Measurements from ENCODE around the gene ZNF593. TPM values are rescaled to one million over a fixed set of nuclear protein-coding genes. Genes with fewer than 3 reads are reported as not detected.

Gene ZNF593
- total RNA-seq, 1 donor from 2014 or later, result 80.4 TPM

DNA sequence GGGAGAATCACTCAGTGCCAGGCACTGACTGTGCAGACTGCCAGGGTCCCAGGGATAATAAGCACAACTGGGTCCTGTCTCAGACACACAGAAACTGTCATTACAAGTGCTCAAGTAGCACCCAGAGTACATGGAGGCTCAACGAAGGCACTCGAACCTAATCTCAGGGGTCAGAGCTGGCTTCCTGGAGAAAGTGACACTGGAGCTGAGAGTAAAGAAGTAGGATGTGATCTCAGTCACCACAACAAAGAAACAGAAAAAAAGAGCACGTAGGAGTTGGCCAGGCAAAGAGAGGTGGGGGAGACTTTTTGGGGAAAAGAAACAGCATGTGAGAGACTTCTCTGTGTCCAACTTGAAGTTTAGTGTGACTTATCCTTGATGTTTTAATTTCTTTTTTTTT is 22.0 kb downstream of the ZNF593 start:
- TF ChIP-seq, protein P1, sequence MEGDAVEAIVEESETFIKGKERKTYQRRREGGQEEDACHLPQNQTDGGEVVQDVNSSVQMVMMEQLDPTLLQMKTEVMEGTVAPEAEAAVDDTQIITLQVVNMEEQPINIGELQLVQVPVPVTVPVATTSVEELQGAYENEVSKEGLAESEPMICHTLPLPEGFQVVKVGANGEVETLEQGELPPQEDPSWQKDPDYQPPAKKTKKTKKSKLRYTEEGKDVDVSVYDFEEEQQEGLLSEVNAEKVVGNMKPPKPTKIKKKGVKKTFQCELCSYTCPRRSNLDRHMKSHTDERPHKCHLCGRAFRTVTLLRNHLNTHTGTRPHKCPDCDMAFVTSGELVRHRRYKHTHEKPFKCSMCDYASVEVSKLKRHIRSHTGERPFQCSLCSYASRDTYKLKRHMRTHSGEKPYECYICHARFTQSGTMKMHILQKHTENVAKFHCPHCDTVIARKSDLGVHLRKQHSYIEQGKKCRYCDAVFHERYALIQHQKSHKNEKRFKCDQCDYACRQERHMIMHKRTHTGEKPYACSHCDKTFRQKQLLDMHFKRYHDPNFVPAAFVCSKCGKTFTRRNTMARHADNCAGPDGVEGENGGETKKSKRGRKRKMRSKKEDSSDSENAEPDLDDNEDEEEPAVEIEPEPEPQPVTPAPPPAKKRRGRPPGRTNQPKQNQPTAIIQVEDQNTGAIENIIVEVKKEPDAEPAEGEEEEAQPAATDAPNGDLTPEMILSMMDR (conservative IDR thresholded peaks at IDR 0.05; ENCODE audit: low read depth, low read length), result no peak
- no peak overlapping the region for H3K4me3 ChIP-seq (ENCODE audit: low read depth, low read length)
- DNase-seq (ENCODE audit: low read depth), result no peak

DNA sequence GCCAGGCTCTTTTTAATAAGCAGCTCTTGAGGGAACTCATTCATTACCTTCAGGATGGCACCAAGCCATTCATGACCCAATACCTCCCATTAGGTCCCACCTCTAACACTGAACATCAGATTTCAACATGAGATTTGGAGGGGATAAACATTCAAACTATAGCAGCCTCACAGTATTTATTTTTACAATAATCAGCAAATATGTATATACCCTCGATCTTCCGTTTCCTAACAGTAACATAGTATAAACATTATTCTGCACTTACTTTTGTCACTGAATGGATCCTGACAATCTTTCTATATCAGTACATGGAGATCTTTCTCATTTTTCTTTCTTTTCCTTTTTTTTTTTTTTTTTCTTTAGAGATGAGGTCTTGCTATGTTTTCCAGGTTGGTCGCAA is 26.1 kb downstream of the ZNF593 start:
- H3K4me3 ChIP-seq (ENCODE audit: low read depth, low read length), result no peak overlapping the region
- TF ChIP-seq, protein P1 (conservative IDR thresholded peaks at IDR 0.05; ENCODE audit: low read depth, low read length), result no peak
- DNase-seq (ENCODE audit: low read depth), result no peak

DNA sequence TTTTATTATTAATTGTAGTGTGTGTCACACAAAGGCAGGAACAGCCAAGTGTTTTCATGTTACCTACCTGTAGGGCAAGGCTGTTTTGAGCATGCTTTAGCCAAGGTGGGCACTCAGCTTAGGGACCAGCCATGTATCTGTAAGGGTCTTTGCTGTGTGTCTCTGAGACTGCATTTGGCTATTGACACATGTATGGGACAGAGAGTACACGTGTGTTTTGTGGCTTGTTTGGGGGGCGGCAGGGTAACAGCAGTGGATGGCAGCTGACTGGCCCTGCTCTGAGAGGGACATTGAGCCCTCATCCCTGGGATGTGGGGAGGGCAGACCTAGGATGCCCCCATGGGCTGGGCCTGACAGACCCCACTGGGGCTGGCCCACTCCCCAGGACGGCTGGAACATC is 27.6 kb downstream of the ZNF593 start:
- no peak overlapping the region for H3K4me3 ChIP-seq (ENCODE audit: low read depth, low read length)
- TF ChIP-seq, protein P1 (conservative IDR thresholded peaks at IDR 0.05; ENCODE audit: low read depth, low read length), result no peak
- DNase-seq (ENCODE audit: low read depth), result no peak

DNA sequence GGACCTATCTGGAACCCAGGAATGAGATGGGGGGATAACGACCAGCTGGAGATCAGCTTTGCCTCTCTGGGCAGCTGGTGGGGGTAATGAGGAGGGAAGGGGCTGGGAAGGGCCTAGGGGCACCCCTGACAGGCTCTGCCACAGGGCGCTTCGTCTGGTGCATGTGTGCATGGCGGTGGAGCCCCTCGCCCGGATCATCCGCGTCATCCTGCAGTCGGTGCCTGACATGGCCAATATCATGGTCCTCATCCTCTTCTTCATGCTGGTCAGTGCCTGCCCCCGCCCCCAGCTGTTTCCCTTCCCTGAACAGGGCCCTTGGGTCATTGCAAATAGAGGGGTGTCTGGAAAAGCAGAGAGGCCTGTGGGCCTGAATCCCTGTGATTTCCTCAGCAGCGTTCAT is 28.1 kb downstream of the ZNF593 start:
- no peak for DNase-seq (ENCODE audit: low read depth)
- TF ChIP-seq, protein P1 (conservative IDR thresholded peaks at IDR 0.05; ENCODE audit: low read depth, low read length), result no peak
- no peak overlapping the region for H3K4me3 ChIP-seq (ENCODE audit: low read depth, low read length)

DNA sequence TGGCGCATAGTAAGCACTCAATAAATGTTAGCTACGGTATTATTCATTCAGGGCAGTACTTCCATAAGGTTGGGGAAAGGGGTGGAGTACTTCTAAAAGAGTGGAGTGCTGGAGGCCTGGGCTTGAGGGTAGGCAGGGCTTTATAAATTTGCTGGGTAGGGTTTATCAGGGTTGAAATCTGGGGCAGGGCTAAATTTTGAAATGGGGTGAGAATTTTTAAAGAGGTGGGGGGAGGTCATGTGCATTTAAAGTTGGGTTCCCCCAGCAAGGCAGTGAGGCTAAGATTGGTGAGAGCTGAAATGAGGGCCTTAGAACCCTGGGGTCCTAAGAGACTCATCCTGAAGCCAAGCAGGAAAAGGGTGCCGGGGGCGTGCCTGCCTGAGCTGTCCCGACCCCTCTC is 30.7 kb downstream of the ZNF593 start:
- TF ChIP-seq, protein P1 (conservative IDR thresholded peaks at IDR 0.05; ENCODE audit: low read depth, low read length), result no peak
- H3K4me3 ChIP-seq (ENCODE audit: low read depth, low read length), result no peak overlapping the region
- DNase-seq (ENCODE audit: low read depth), result no peak

DNA sequence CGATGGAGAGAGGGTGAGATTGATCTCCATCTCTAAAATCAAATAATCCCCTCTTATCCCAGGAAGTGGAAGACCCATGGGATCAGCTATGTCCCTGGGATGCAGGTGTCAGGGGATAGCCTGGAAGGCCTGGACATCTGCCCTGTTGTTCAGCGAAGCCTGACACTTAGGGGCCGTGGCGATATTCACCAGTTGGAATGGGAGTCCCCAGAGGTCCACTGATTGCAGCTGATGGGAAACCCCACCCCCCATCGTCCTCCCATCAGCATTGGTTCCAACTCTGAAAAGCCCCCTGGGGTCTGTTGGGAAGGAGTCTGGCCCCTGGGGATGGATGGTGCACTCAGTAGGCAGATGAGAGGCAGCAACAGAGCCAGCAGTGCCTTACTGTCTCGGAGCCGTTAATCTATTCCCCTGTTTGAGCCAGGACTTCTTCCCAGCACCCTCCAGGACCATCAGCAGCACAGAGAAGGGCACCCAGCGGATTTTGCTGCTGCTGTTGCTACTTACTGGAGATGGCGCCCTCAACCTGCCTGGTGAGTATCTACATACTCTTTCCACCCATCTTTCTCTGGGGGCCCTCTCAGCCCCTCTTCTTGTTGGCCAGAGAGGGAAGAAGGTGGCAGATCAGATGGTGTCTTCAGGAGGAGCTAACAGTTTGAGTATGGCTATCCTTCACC is 34.1 kb downstream of the ZNF593 start:
- no peak overlapping the region for H3K4me3 ChIP-seq (ENCODE audit: low read depth, low read length)
- TF ChIP-seq, protein P1 (conservative IDR thresholded peaks at IDR 0.05; ENCODE audit: low read depth, low read length), result no peak
- no peak for DNase-seq (ENCODE audit: low read depth)
